Neural cell (in vitro differentiated cells): ENCODE data around the gene S100P. TPM values are rescaled to one million over a fixed set of nuclear protein-coding genes. Genes with fewer than 3 reads are reported as not detected.

Experiments used
- H2AFZ ChIP-seq: fragments of 200-600, 300-800 bp; sonication (generic), shearing (Covaris generic); 2 replicates; pipeline ENCODE4 v1.6.0; 2014; ENCODE audit warnings: low read depth, mild to moderate bottlenecking, antibody characterized with exemption, low read length, moderate library complexity
- H3F3A ChIP-seq: fragments of 200-600 bp; shearing (Covaris generic); 2 replicates; pipeline ENCODE4 v1.6.1; 2016; ENCODE audit warnings: mild to moderate bottlenecking, moderate library complexity, mixed read lengths, antibody characterized with exemption, low read length; ENCODE audit not compliant: insufficient read depth, poor library complexity, severe bottlenecking
- H3K27ac ChIP-seq: fragments of 200-600, 300-800 bp; sonication (generic), shearing (Covaris generic); 2 replicates; pipeline ENCODE4 v1.5.1; 2014; ENCODE audit warnings: mild to moderate bottlenecking, low read length, moderate library complexity
- H3K27me3 ChIP-seq: fragments of 300-800, 200-600 bp; sonication (generic), shearing (Covaris generic); 2 replicates; pipeline ENCODE4 v1.6.0; 2014; ENCODE audit warnings: mild to moderate bottlenecking, low read depth, low read length, moderate library complexity; ENCODE audit not compliant: insufficient read depth
- H3K36me3 ChIP-seq: fragments of 300-800, 200-600 bp; sonication (generic), shearing (Covaris generic); 2 replicates; pipeline ENCODE4 v1.5.1; 2014; ENCODE audit warnings: mild to moderate bottlenecking, antibody characterized with exemption, low read length, moderate library complexity; ENCODE audit not compliant: insufficient read depth
- H3K4me2 ChIP-seq: fragments of 300-800, 200-600 bp; sonication (generic), shearing (Covaris generic); 2 replicates; pipeline ENCODE4 v1.6.0; 2014; ENCODE audit warnings: mild to moderate bottlenecking, low read length
- H3K4me3 ChIP-seq: fragments of 300-800, 200-600 bp; sonication (generic), shearing (Covaris generic); 2 replicates; pipeline ENCODE4 v1.5.1; 2014; ENCODE audit warnings: mild to moderate bottlenecking, low read length, moderate library complexity
- H3K79me2 ChIP-seq: fragments of 200-600 bp; shearing (Covaris generic); replicated peaks from 2 replicates; pipeline ENCODE4 v1.6.0; 2014; ENCODE audit warnings: mild to moderate bottlenecking, low read length, moderate library complexity; ENCODE audit not compliant: insufficient read depth
- H3K9ac ChIP-seq: fragments of 300-800, 200-600 bp; sonication (generic), shearing (Covaris generic); 2 replicates; pipeline ENCODE4 v1.6.1; 2016; ENCODE audit warnings: mild to moderate bottlenecking, low read length, mixed read lengths
- H3K9me2 ChIP-seq: fragments of 200-600 bp; shearing (Covaris generic); 2 replicates; pipeline ENCODE4 v1.6.1; 2016; ENCODE audit warnings: mild to moderate bottlenecking, low read length, mixed read lengths; ENCODE audit not compliant: insufficient read depth
- H3K9me3 ChIP-seq: fragments of 200-600, 300-800 bp; sonication (generic), shearing (Covaris generic); 2 replicates; pipeline ENCODE4 v1.6.1; 2016; ENCODE audit warnings: mild to moderate bottlenecking, mixed run types, low read length, moderate library complexity, mixed read lengths
- H4K20me1 ChIP-seq: fragments of 200-600 bp; shearing (Covaris generic); 2 replicates; pipeline ENCODE4 v1.6.1; 2016; ENCODE audit warnings: mild to moderate bottlenecking, mixed run types; ENCODE audit not compliant: insufficient read depth
- CTCF ChIP-seq: fragments of 450-650 bp; IDR thresholded peaks from 2 replicates; pipeline ENCODE4 v1.5.1; 2014; ENCODE audit warnings: antibody characterized with exemption, mild to moderate bottlenecking, moderate library complexity; ENCODE audit not compliant: poor library complexity, severe bottlenecking
- EP300 ChIP-seq: fragments of 450-650 bp; conservative IDR thresholded peaks from 2 replicates; pipeline ENCODE4 v1.6.1; 2014; ENCODE audit warnings: antibody characterized with exemption, mild to moderate bottlenecking, moderate library complexity; ENCODE audit not compliant: poor library complexity, severe bottlenecking
- EZH2 ChIP-seq: fragments of 200-600, 300-800 bp; shearing (Covaris generic), sonication (generic); IDR thresholded peaks from 2 replicates; pipeline ENCODE4 v1.6.1; 2014; ENCODE audit warnings: antibody characterized with exemption, low read length, borderline replicate concordance, mild to moderate bottlenecking; ENCODE audit not compliant: insufficient read depth, poor library complexity, severe bottlenecking
- MXI1 ChIP-seq: fragments of 450-650 bp; conservative IDR thresholded peaks from 2 replicates; pipeline ENCODE4 v1.6.1; 2014; ENCODE audit warnings: antibody characterized with exemption, mild to moderate bottlenecking; ENCODE audit not compliant: poor library complexity, severe bottlenecking
- POLR2AphosphoS5 ChIP-seq: IDR thresholded peaks from 2 replicates; pipeline ENCODE4 v1.6.1; 2012
- RAD21 ChIP-seq: fragments of 450-650 bp; conservative IDR thresholded peaks from 2 replicates; pipeline ENCODE4 v1.6.1; 2014; ENCODE audit warnings: antibody characterized with exemption, mild to moderate bottlenecking, moderate library complexity
- SMC3 ChIP-seq: fragments of 450-650 bp; conservative IDR thresholded peaks from 2 replicates; pipeline ENCODE4 v1.6.1; 2014; ENCODE audit warnings: antibody characterized with exemption, mild to moderate bottlenecking, moderate library complexity; ENCODE audit not compliant: poor library complexity
- TAF1 ChIP-seq: IDR thresholded peaks from 2 replicates; pipeline ENCODE4 v1.6.1; 2012; ENCODE audit warnings: low read depth
- polyA plus RNA-seq: library from polyadenylated mRNA; depleted of rRNA; stranded (reverse); fragments of >200 nt; gene quantifications from 2 replicates; pipeline ENCODE4 v1.2.3, GENCODE V29; 2014
- TF ChIP-seq, protein P1 (sequence below): IDR thresholded peaks from 2 replicates; pipeline ENCODE4 v1.6.1; 2012; ENCODE audit warnings: borderline replicate concordance

S100P gene
- polyA plus RNA-seq, 1 donor from 2014 or later, result not detected

DNA sequence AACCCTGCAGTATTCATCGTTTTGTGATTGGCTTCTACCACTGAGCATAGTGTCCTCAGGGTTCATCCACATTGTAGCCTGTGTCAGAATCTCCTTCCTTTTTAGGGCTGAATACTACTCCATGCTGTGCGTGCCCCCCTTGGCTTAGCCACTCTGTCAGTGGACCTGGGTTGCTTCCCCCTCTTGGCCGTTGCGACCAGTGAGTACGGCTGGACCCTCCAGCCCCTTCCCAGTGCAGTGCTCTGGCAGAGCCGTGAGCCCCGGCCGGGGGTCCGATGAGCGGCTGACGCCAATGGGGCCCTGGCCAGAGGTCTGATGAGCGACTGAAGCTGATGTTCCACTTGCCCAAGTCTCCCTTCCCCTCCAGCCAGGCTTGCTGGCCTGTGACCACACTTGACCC, 29.2 kb downstream of the S100P start:
- Histone ChIP-seq H3F3A (no peaks in the 10 kb centered on the region), H3K27ac (no peak overlapping the region), H3K9me2 (no peaks in the 10 kb centered on the region), H3K9ac (no peak overlapping the region), H3K79me2 (peaks cover 5% of the 10 kb centered on the region), H3K9me3 (no peaks in the 10 kb centered on the region), H3K4me3 (no peak overlapping the region), H3K36me3 (no peaks in the 10 kb centered on the region), H3K4me2 (no peak overlapping the region), H4K20me1 (no peaks in the 10 kb centered on the region), H2AFZ (no peak overlapping the region), H3K27me3 (no peaks in the 10 kb centered on the region)
- TF ChIP-seq EZH2 (no peak), EP300 (no peak), POLR2AphosphoS5 (no peak), CTCF (no peak), MXI1 (no peak), TAF1 (no peak), RAD21 (no peak), SMC3 (no peak)
- TF ChIP-seq, protein P1, sequence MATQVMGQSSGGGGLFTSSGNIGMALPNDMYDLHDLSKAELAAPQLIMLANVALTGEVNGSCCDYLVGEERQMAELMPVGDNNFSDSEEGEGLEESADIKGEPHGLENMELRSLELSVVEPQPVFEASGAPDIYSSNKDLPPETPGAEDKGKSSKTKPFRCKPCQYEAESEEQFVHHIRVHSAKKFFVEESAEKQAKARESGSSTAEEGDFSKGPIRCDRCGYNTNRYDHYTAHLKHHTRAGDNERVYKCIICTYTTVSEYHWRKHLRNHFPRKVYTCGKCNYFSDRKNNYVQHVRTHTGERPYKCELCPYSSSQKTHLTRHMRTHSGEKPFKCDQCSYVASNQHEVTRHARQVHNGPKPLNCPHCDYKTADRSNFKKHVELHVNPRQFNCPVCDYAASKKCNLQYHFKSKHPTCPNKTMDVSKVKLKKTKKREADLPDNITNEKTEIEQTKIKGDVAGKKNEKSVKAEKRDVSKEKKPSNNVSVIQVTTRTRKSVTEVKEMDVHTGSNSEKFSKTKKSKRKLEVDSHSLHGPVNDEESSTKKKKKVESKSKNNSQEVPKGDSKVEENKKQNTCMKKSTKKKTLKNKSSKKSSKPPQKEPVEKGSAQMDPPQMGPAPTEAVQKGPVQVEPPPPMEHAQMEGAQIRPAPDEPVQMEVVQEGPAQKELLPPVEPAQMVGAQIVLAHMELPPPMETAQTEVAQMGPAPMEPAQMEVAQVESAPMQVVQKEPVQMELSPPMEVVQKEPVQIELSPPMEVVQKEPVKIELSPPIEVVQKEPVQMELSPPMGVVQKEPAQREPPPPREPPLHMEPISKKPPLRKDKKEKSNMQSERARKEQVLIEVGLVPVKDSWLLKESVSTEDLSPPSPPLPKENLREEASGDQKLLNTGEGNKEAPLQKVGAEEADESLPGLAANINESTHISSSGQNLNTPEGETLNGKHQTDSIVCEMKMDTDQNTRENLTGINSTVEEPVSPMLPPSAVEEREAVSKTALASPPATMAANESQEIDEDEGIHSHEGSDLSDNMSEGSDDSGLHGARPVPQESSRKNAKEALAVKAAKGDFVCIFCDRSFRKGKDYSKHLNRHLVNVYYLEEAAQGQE, result no peak

GRCh38 chr4:6723851-6724250, 30.2 kb downstream of the S100P start:
- no peak overlapping the region for H3K4me2 ChIP-seq

More at GRCh38 chr4:6723851-6724250, 30.2 kb downstream of the S100P start:
- no peak overlapping the region for H3K4me3 ChIP-seq
- no peaks in the 10 kb centered on the region for H3K79me2 ChIP-seq
- TF ChIP-seq TAF1, result no peak
- TF ChIP-seq CTCF, result no peak
- TF ChIP-seq POLR2AphosphoS5, result no peak
- H3K27ac ChIP-seq, result no peak overlapping the region
- no peaks in the 10 kb centered on the region for H3K27me3 ChIP-seq
- no peaks in the 10 kb centered on the region for H4K20me1 ChIP-seq
- no peaks in the 10 kb centered on the region for H3K36me3 ChIP-seq
- H3K9me3 ChIP-seq, result no peaks in the 10 kb centered on the region
- no peak overlapping the region for H3K9ac ChIP-seq
- H2AFZ ChIP-seq, result no peak overlapping the region
- H3F3A ChIP-seq, result no peaks in the 10 kb centered on the region
- no peaks in the 10 kb centered on the region for H3K9me2 ChIP-seq
